ENCODE measurements around the gene TRIM46.

DNA sequence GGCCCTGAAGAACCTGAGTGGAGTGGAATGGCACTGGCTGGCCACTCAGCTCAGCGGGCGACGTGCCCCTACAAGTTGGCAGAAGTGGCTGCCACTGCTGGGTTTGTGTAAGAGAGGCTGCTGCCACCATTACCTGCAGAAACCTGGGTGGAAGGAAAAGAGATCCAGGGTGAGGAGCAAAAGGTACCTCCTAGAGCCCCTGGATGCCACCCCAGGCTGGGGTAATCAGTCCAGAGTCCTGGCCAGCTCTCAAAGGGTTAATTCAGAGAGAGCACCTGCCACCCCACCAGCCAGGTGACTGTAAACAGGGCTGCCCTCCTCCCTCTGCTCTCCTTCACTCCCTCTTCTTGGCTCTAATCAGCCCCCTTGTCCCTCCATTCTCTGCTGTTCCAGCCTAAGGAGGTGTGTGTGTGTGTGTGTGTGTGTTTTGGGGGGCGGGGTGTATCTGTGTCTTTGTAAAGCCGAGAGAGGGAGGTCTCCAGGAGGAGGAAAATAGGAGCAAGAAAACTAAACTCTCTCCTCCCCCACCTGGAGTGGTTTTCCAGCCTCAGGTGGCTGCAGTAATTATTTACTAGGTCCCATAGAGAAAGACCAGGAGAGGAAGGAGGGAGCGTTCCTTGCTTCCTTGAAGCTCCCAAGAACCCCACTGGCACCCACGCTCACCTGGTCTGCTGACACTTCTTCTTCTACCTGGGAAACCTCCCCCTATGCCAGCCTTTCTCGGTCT, 12.6 kb downstream of the TRIM46 start:
- TF ChIP-seq, protein P1, sequence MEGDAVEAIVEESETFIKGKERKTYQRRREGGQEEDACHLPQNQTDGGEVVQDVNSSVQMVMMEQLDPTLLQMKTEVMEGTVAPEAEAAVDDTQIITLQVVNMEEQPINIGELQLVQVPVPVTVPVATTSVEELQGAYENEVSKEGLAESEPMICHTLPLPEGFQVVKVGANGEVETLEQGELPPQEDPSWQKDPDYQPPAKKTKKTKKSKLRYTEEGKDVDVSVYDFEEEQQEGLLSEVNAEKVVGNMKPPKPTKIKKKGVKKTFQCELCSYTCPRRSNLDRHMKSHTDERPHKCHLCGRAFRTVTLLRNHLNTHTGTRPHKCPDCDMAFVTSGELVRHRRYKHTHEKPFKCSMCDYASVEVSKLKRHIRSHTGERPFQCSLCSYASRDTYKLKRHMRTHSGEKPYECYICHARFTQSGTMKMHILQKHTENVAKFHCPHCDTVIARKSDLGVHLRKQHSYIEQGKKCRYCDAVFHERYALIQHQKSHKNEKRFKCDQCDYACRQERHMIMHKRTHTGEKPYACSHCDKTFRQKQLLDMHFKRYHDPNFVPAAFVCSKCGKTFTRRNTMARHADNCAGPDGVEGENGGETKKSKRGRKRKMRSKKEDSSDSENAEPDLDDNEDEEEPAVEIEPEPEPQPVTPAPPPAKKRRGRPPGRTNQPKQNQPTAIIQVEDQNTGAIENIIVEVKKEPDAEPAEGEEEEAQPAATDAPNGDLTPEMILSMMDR (IDR thresholded peaks at IDR 0.05) = no peak
- TF ChIP-seq POLR2A (IDR thresholded peaks at IDR 0.05) (no peak), POLR2AphosphoS5 (IDR thresholded peaks at IDR 0.05) (no peak)

All from prostate gland (tissue), 2 donors.